GM21526 (cell line): ENCODE measurements around the gene APBA1.
"Not testable (repeated sequence)": the region's sequence is repeated elsewhere in the genome, so short reads cannot be mapped to it uniquely, and the experiment has no call there.

Source experiments
- ATAC-seq: cut with Tn5 transposase; IDR thresholded peaks from one replicate; pipeline ENCODE4 v1.9.1; 2021; ENCODE audit warnings: moderate library complexity; ENCODE audit not compliant: unreplicated experiment, low FRiP score

APBA1 gene

DNA sequence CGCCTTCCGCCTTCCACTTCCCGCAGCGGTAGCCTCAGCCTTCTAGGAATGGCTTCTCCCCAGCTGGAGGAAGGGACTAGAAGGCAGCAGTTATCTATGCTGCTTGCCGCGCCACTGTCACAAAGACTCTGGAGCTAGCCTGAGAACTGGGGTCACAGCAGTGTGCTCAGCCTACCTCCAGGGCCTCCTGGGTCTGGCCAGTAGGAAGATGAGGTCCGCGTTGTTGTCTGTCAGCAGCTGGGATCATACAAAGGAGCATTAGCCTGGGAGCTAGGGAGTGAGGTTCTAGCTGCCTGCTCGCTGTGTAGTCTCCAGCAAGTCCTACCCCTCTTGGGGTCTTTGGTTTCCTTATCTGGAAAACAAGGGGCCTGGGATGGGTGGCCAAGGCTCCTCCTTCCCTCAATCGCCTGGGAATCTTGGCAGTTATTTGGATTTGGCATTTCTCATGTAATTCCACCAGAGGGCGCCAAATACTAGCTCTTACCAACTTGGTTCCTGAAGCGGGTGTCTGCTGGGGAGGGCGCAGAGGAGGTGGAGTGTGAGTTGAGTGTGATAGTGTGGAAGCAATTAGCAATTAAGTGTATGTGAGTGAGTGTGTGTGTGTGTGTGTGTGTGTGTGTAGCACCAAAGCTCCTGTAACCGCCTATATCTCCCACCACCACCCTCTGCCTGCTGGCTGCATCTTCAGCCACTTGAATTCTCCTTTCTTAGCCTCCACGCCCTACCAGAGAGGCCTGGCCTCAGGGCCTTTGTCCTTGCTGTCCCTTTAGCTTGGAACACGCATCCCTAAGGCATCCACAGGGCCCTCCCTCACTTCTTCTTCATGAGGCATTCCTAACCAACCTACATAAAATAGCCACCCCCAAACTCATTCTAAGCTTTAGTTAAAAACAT, 250.0 kb downstream of the APBA1 start:
- peak; percentile 68 for ATAC-seq

DNA sequence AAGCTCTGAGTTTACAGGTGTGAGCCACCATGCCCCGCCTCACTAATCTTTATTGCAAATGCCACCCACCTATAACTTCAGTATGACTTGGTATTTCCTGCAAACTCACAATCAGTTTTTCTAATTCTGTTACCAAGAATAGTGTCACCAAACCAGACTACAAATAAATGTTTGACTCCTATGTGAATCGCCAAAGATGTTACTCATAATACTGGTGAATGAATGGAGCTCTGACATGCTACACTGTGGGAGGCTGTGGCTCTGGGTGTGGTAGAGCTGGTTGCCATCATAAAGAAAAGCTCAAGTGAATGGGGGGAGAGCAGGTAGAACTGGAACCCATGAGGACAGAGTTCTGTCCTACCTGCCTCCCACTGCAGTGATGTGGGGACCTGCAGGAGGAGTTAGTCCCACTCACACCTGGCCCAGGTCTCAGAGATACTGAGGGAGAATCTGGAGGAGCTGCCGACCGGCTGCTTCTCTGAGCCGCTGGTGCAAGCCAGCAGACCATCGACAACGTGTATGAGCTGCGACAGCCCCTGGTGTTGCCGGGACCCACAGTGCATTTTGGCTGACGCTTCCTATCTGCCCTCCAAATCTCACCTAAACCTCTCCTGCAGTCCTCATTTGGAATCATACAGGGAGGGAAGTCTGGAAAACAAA, 251.4 kb downstream of the APBA1 start:
- ATAC-seq, result no peak

DNA sequence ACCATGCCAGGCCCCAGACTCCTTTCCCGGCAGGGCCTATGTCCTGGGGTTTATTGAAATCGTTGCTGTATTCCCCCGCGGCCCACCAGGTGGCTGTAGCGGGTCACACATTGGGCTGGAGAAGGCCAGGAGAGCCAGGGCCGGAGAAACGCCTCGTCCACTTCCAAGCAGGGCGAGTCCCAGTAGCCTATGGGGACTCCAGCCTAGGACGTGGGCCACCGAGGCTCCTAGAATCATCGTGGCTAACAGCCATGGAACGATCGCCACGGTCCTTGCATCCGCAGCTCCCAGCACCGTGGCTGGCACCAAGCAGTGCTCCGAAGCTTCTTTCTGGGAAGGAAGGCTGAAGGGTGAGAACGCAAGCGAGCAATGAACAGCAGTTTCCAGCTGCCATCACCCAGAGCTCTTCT, 259.4 kb downstream of the APBA1 start:
- ATAC-seq, result no peak

GRCh38 chr9:69411931-69412740, 260.0 kb downstream of the APBA1 start:
- no peak for ATAC-seq

- ATAC-seq, result no peak
Observed at GRCh38 chr9:69411246-69411645, 260.9 kb downstream of the APBA1 start.

DNA sequence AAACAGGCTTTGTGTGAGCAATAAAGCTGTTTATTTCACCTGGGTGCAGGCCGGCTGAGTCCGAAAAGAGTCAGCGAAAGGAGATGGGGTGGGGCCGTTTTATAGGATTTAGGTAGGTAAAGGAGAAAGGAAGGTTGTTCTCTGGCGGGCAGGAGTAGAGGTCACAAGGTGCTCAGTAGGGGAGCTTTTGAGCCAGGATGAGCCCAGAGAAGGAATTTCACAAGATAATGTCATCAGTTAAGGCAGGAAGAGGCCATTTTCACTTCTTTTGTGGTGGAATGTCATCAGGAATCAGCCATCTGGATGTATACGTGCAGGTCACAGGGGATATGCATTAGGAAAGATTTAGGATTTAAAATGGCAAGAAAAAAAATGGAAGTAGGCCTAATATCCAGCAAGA, 262.2 kb downstream of the APBA1 start:
- ATAC-seq, result not testable (repeated sequence)

DNA sequence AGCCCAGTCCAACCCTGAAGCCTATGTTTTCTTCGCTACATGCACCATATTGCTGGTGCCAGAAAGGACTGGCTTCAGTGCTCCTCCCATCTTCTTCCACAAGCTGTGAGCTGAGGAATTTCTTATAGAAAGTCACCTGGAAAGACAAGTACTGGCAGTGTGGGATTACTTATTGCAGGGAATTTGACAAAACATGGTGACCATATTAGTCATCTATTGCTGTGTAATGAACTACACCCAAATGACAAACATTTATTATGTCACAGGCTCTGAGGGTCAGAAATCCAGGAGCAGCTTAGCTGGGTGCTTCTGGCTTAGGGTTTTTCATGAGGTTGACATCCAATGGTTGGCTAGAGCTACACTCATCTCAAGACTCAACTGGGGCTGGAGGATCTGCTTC, 271.7 kb downstream of the APBA1 start:
- ATAC-seq, result no peak

DNA sequence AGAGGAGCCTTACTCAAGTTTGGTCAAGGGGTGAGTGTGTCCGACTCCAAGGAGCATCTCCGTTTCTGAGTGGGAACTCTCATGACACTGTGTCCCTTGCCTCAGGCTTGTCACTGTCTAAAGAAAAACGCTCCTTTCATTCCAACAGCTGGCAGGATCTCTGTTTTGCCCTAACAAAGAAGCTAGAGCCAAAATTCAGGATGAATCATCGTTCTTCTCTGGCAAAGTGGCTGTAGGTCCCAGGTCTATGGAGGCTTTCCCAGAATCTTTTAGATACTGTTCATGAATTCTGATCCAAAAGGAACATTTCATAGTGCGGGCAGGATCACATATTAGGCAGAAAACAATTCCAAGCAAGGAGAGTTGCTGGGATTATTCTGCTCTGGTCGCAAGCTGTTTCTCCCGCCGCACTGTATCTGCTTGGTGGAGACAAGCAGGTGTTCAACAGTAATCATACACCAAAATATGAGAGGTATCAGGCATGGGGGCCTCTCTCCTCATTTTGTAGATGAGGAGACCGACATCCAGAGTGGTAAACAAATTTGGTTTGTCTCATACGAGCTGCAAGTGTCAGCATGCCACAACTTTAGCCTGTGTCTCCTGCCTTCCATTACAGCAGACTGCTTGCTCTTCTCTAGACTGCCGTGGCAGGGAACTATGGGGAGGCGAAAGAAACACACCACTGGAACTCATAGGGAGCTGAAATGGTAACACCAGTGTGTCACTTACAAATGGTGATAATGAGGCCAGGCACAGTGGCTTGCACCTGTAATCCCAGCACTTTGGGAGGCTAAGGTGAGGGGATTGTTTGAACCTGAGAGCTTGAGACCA, 274.6 kb downstream of the APBA1 start:
- ATAC-seq, result no peak

DNA sequence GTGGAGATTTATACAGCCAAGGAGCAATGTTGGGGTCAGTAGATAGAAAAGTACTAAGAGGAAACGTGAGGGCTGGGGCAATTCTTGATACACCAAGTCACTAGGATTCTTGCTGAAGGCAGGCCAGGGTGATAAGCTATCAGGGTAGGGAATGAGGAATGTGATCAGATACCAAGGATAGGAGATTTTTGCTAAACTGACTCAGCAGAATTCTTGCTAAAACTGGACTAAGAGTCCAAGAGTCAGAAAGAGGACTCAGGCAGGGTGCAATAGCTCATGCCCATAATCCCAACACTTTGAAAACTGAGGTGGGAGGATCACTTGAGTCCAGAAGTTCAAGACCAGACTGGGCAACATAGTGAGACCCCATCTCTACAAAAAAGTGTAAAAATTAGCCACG, 275.4 kb downstream of the APBA1 start:
- ATAC-seq, result no peak

- no peak for ATAC-seq
Observed at GRCh38 chr9:69395718-69396117, 276.5 kb downstream of the APBA1 start.

- ATAC-seq, result no peak
Observed at GRCh38 chr9:69393425-69393824, 278.7 kb downstream of the APBA1 start.

GRCh38 chr9:69392826-69393225, 279.3 kb downstream of the APBA1 start:
- ATAC-seq, result no peak

- no peak for ATAC-seq
Observed at GRCh38 chr9:69391946-69392345, 280.2 kb downstream of the APBA1 start.

DNA sequence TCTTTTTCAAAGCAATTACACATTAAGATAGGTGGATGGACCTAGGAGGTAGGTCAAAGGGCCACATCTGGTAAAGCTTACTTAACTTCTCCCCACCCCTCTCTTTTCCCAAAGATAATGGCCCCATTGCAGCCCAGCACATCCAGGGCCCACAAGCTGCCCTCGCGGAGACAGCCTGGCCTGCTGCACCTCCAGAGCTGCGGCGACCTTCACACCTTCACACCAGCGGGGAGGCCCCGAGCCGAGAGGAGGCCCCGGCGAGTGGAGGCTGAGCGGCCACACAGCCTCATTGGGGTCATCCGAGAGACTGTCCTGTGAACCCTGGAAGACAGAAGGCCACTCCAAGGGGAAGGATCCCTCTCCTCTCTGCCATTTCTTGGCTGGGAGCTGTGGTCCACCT, 280.7 kb downstream of the APBA1 start:
- no peak for ATAC-seq

DNA sequence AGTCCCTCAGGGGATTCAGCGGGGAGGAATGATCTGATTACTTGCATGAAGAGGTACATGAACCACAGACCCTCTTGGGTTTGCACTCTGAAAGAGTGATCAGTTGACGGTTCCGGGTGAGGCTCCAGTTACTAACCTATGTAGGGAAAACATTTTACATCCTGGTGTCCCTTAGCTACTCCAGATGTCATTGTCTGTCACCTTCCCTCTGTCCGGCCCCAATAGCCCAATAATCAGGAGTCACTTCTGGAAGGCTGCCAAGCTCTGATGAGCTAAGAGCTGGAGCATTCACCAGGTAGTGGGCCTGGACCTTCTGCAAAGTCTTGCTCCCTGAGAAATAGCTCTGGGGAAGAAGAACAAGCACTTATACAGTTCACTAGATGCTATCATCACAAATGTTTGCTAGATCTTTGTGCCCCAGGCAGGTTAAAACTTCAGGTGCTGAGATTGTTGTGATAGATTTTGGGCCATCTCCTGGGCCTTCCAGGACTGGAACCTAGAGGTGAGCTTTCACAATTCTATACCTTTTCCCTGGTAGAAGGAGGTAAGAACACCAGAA, 282.7 kb downstream of the APBA1 start:
- ATAC-seq, result no peak

DNA sequence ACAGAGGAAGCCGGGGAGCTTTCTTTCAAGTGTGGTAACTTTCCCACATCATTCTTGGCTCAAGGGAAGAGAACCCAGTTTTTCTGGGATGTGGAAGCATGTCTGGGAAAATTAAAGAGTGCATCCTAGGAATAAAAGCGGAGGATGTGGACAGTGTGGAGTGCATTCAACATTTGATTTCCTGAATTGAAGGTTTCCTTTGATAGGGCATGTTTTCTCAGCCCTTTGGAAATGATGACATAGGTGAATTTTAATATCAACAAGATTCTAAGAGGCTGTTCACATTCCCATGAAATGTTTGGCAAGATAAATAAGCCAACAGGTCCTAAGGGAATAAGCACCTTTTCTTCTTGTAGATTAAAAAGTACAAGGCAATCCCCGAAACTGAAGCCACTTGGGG, 283.6 kb downstream of the APBA1 start:
- ATAC-seq, result no peak

GRCh38 chr9:69386651-69387050, 285.5 kb downstream of the APBA1 start:
- no peak for ATAC-seq

GRCh38 chr9:69385581-69386033, 286.6 kb downstream of the APBA1 start:
- no peak for ATAC-seq

- ATAC-seq, result no peak
Observed at GRCh38 chr9:69382135-69382534, 290.0 kb downstream of the APBA1 start.

DNA sequence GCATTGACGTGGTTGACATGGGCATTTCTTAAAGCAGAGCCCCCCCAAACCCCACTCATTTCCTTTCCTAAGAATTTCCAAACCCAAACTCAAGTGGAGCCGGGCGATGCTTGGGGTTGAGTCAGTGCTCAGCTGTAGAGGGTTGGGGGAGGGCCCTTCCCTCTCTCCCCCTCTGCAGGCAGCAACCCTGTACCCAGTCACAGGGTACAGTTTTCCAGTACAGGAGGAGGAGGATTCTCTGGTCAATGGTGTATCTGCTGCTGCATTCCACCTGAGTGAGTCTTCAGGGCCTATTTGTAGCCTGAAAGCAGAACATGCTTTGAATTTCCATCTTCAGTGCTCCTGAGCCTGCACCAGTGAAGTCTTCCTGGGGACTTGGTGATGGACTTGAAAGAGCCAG, 291.4 kb downstream of the APBA1 start:
- ATAC-seq, result no peak
